Panc1 (cell line): ENCODE results near the gene E2F2.

Source experiments
- CTCF ChIP-seq: fragments of 450-650 bp; IDR thresholded peaks from 2 replicates; pipeline ENCODE4 v1.5.1; 2017; ENCODE audit warnings: mild to moderate bottlenecking
- POLR2AphosphoS5 ChIP-seq: IDR thresholded peaks from 2 replicates; pipeline ENCODE4 v1.6.1; 2012; ENCODE audit warnings: mild to moderate bottlenecking, low read depth, low read length, moderate library complexity
- REST ChIP-seq, 2 experiments: IDR thresholded peaks; 2 replicates each; pipeline ENCODE4 v1.6.1; 2011 to 2012; ENCODE audit warnings: low read depth in 2 of 2, control low read depth in 1 of 2, low read length in 1 of 2, mild to moderate bottlenecking in 1 of 2, moderate library complexity in 1 of 2; ENCODE audit not compliant: insufficient read depth in 1 of 2
- SIN3A ChIP-seq: IDR thresholded peaks from 2 replicates; pipeline ENCODE4 v1.6.1; 2012; ENCODE audit warnings: low read depth, mild to moderate bottlenecking, low read length, moderate library complexity, borderline replicate concordance; ENCODE audit not compliant: insufficient read depth
- TCF7L2 ChIP-seq: IDR thresholded peaks from 2 replicates; pipeline ENCODE4 v1.6.1; 2011; ENCODE audit warnings: mild to moderate bottlenecking, low read depth, low read length, inconsistent platforms

- TF ChIP-seq CTCF (no peak), POLR2AphosphoS5 (no peak), REST (IDR thresholded peaks at IDR 0.05; ENCODE audit: insufficient read depth in 1 of 2, low read depth in 2 of 2, low read length in 1 of 2) (no peak), SIN3A (no peak), TCF7L2 (no peak)
These were observed 26.6 kb upstream of the E2F2 start for GRCh38 chr1:23557471-23558124.
